VCaP (cell line): ENCODE data around the gene ADRB2.

Experiments used
- H3K27ac ChIP-seq: fragments of 450-650 bp; 2 replicates; pipeline ENCODE4 v1.5.1; 2017
- TF ChIP-seq, protein P1 (sequence below): fragments of 450-650 bp; conservative IDR thresholded peaks from 2 replicates; pipeline ENCODE4 v1.5.1; 2017; ENCODE audit warnings: mild to moderate bottlenecking, moderate library complexity

The ADRB2 gene

DNA sequence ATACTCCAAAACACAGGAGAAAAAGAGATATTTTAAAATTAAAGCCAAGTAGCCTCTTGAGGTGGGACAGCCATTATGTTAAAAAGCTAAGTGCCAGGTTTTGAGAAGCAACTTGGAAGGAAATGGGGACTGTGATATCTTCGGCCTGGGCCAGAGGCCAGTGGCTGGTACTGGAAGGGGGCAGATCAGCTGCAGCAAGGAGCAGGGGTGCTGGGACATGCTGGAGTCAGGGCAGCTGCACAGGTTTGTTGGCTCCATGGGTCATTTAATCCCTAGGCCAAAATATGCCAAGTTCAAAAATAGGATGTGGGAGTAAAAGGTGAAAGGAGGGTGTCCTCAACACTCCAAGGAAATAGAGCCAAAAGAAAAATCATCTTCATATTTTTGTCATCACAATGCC, 30.0 kb downstream of the ADRB2 start:
- TF ChIP-seq, protein P1, sequence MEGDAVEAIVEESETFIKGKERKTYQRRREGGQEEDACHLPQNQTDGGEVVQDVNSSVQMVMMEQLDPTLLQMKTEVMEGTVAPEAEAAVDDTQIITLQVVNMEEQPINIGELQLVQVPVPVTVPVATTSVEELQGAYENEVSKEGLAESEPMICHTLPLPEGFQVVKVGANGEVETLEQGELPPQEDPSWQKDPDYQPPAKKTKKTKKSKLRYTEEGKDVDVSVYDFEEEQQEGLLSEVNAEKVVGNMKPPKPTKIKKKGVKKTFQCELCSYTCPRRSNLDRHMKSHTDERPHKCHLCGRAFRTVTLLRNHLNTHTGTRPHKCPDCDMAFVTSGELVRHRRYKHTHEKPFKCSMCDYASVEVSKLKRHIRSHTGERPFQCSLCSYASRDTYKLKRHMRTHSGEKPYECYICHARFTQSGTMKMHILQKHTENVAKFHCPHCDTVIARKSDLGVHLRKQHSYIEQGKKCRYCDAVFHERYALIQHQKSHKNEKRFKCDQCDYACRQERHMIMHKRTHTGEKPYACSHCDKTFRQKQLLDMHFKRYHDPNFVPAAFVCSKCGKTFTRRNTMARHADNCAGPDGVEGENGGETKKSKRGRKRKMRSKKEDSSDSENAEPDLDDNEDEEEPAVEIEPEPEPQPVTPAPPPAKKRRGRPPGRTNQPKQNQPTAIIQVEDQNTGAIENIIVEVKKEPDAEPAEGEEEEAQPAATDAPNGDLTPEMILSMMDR = no peak

GRCh38 chr5:148857474-148857873, 31.1 kb downstream of the ADRB2 start:
- TF ChIP-seq, protein P1 = no peak
- no peak overlapping the region for H3K27ac ChIP-seq

More for the DNA sequence above, 30.0 kb downstream of the ADRB2 start:
- peak overlapping the region; percentile 15; the same call in 1 of the 2 replicates for H3K27ac ChIP-seq

DNA sequence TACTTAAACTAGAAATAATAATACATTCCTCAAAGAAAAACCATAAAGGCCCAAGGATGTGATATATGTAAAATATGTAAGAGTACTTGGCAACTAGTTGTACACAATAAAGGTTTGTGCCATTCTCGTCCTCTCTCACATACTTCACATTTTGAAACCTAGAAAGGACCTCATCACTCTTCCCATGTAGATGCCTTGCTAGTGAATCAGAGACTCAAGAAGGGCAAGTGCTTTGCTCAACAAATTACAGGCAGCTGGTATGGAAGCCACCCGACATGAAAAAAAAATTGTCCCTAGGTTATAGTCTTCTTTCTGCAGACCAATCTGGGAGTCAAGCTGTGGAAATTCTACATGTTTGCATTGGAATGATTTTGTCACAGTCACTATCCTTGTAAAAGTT, 31.7 kb downstream of the ADRB2 start:
- no peak overlapping the region for H3K27ac ChIP-seq
- TF ChIP-seq, protein P1 = no peak

DNA sequence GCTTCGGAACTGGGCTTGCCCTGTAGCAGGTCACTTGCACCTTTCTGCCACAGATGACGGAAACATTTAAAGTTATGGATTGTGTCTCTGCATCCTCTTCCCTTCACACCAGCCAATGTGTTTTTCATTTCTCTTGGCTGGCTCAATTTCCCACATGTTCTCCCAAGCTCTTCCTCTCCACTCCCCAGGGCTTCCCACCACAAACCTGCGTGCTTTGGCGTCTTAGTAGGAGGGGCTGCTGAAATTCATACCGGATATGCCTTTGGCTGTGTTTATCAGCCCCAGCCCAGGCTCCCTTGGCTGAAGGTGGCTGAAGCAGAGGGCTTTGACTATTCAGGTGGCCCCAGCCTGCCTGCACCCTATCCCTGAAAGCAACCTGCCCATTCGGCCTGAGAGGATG, 32.1 kb downstream of the ADRB2 start:
- TF ChIP-seq, protein P1 = no peak
- H3K27ac ChIP-seq = no peak overlapping the region

GRCh38 chr5:148859703-148860102, 33.3 kb downstream of the ADRB2 start:
- no peak overlapping the region for H3K27ac ChIP-seq
- TF ChIP-seq, protein P1 = no peak

DNA sequence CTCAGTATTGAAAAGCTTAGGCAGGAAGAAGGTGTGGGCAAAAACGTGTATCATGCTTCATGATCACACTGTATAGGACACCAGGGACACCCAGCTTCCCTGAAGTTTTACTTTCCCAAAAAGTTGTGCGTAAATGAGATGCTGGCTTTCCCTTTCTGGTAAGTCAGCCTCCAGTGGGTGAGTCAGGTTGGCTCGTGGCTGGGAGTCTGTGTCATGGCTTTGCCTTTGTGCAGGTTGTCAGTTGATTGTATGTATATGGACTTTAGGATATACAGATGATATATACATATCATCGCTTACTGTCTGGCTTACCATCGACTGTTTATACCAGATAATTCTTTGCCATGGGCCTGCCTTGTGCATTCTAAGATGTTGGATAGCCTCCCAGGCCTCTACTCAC, 34.2 kb downstream of the ADRB2 start:
- no peak overlapping the region for H3K27ac ChIP-seq
- TF ChIP-seq, protein P1 = no peak

DNA sequence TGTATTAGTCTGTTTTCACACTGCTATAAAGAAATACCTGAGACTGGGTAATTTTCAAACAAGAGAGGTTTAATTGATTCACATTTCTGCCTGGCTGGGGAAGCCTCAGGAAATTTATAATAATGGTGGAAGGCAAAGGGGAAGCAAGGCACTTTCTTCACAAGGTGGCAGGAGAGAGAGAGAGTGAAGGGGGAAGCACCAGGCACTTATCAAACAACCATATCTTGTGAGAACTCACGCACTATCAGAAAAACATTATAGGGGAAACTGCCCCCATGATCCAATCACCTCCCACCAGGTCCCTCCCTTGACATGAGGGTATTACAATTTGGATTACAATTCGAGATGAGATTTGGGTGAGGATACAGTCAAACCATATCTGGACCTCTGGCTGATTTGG, 34.7 kb downstream of the ADRB2 start:
- H3K27ac ChIP-seq = no peak overlapping the region
- TF ChIP-seq, protein P1 = no peak

- TF ChIP-seq, protein P1 = no peak
- no peak overlapping the region for H3K27ac ChIP-seq
Observed at GRCh38 chr5:148861696-148862095, 35.3 kb downstream of the ADRB2 start.
